ENCODE data around the gene HOXA13.

GRCh38 chr7:27204851-27205322 is 5.0 kb upstream of the HOXA13 start:
- TF ChIP-seq EZH2 (IDR thresholded peaks at IDR 0.05; ENCODE audit: low read length, unreplicated experiment) = no peak
- TF ChIP-seq CTCF (conservative IDR thresholded peaks at IDR 0.05; ENCODE audit: low read depth, low read length) = no peak
- no peak for TF ChIP-seq EZH2phosphoT487 (IDR thresholded peaks at IDR 0.05; ENCODE audit: borderline replicate concordance, low read length)

All from PC-3 (cell line).